H1 (cell line): ENCODE data around the gene HIVEP3. TPM values are rescaled to one million over a fixed set of nuclear protein-coding genes. Genes with fewer than 3 reads are reported as not detected.

Experiments used
- CTCF ChIA-PET: fragments of 300-600 bp; sonication (Branson Sonifier 250); formaldehyde crosslinking; loops from one replicate; lab custom pipeline; 2021; ENCODE audit not compliant: partially characterized antibody; lab: Charles Lee
- POLR2A ChIA-PET: fragments of 300-600 bp; sonication (Branson Sonifier 250); formaldehyde crosslinking; loops from one replicate; lab custom pipeline; 2021; ENCODE audit warnings: inconsistent platforms; ENCODE audit not compliant: partially characterized antibody; lab: Charles Lee
- DNase-seq, 2 experiments: peaks; one replicate each; pipeline versions ENCODE4 v3.0.0 to v3.0.0-alpha.2; 2010 to 2022; ENCODE audit warnings: low spot score in 2 of 2, low read depth in 1 of 2, mixed read lengths in 1 of 2
- FAIRE-seq: peaks from 2 replicates; lab custom pipeline; 2011; peaks lifted over from hg19 to GRCh38; lab: Jason Lieb, UNC
- H2AFZ ChIP-seq: 2 replicates; pipeline ENCODE4 v1.8.1; 2012; ENCODE audit warnings: low read length, inconsistent platforms
- H2AK5ac ChIP-seq: 2 replicates; pipeline ENCODE4 v1.6.1; 2013; ENCODE audit warnings: low read depth, low read length
- H2BK120ac ChIP-seq: replicated peaks from 2 replicates; pipeline ENCODE3; 2013; ENCODE audit warnings: low read depth, low read length, inconsistent platforms
- H2BK12ac ChIP-seq: 2 replicates; pipeline ENCODE4 v1.6.1; 2013; ENCODE audit warnings: low read depth, low read length
- H2BK15ac ChIP-seq: 2 replicates; pipeline ENCODE4 v1.6.1; 2013; ENCODE audit warnings: low read length
- H2BK20ac ChIP-seq: 2 replicates; pipeline ENCODE4 v1.6.1; 2013; ENCODE audit warnings: low read length
- H2BK5ac ChIP-seq: 2 replicates; pipeline ENCODE4 v1.6.1; 2013; ENCODE audit warnings: low read depth, low read length
- H3K14ac ChIP-seq: 2 replicates; pipeline ENCODE4 v1.6.1; 2013; ENCODE audit warnings: inconsistent platforms; ENCODE audit not compliant: insufficient read length
- H3K18ac ChIP-seq: 2 replicates; pipeline ENCODE4 v1.6.1; 2013; ENCODE audit warnings: low read length; ENCODE audit errors: extremely low read depth
- H3K23ac ChIP-seq: 2 replicates; pipeline ENCODE4 v1.6.1; 2013; ENCODE audit warnings: inconsistent platforms; ENCODE audit not compliant: insufficient read length
- H3K23me2 ChIP-seq: 2 replicates; pipeline ENCODE4 v1.6.1; 2013; ENCODE audit warnings: low read depth, low read length
- H3K27ac ChIP-seq: 2 replicates; pipeline ENCODE4 v1.6.1; 2011; ENCODE audit warnings: low read depth, low read length, inconsistent platforms
- H3K27me3 ChIP-seq, 4 experiments: replicated peaks in 1 of 4; 1 replicate in 1 of 4; 2 replicates in 3 of 4; pipeline versions ENCODE4 v1.6.1 to v1.8.1; 2011 to 2013; ENCODE audit warnings: low read length in 3 of 4, mild to moderate bottlenecking in 3 of 4, inconsistent platforms in 2 of 4, mixed read lengths in 2 of 4, moderate library complexity in 1 of 4; ENCODE audit not compliant: control insufficient read depth in 3 of 4, insufficient read depth in 3 of 4; ENCODE audit errors: extremely low read depth in 1 of 4
- H3K36me3 ChIP-seq, 4 experiments: 2 replicates each; pipeline versions ENCODE4 v1.6.1 to v1.8.1; 2011 to 2013; ENCODE audit warnings: mild to moderate bottlenecking in 4 of 4, low read length in 3 of 4, moderate library complexity in 2 of 4, control low read depth in 1 of 4, inconsistent platforms in 1 of 4; ENCODE audit not compliant: insufficient read depth in 4 of 4, control insufficient read depth in 2 of 4
- H3K4ac ChIP-seq: replicated peaks from 2 replicates; pipeline ENCODE3; 2013; ENCODE audit warnings: low read length, low read depth, mixed read lengths, inconsistent platforms; ENCODE audit not compliant: insufficient read length
- H3K4me1 ChIP-seq, 4 experiments: replicated peaks in 1 of 4; 1 replicate in 1 of 4; 2 replicates in 3 of 4; pipeline versions ENCODE4 v1.6.1 to v1.8.1; 2011 to 2013; ENCODE audit warnings: low read length in 3 of 4, inconsistent platforms in 2 of 4, mixed read lengths in 1 of 4; ENCODE audit not compliant: insufficient read depth in 4 of 4, control insufficient read depth in 3 of 4
- H3K4me2 ChIP-seq, 2 experiments: 2 replicates each; pipeline versions ENCODE4 v1.6.1 to v1.8.1; 2011 to 2013; ENCODE audit warnings: low read depth in 2 of 2, low read length in 2 of 2, control low read depth in 1 of 2, inconsistent platforms in 1 of 2, mild to moderate bottlenecking in 1 of 2; ENCODE audit not compliant: insufficient read depth in 1 of 2
- H3K4me3 ChIP-seq, 4 experiments: fragments of 200-600, 300-600 bp in 1 of 4; sonication (generic), shearing (Covaris generic), sonication (Bioruptor Twin) in 1 of 4; 2 replicates each; pipeline versions ENCODE4 v1.5.1 to v1.8.1; 2011 to 2016; ENCODE audit warnings: low read length in 4 of 4, low read depth in 3 of 4, control low read depth in 2 of 4, inconsistent platforms in 2 of 4, mild to moderate bottlenecking in 2 of 4, mixed read lengths in 1 of 4, moderate library complexity in 1 of 4; ENCODE audit not compliant: insufficient read depth in 2 of 4; ENCODE audit errors: extremely low read depth in 1 of 4
- H3K56ac ChIP-seq: replicated peaks from 2 replicates; pipeline ENCODE3; 2013; ENCODE audit warnings: low read depth, mild to moderate bottlenecking, mixed read lengths, low read length, inconsistent platforms; ENCODE audit not compliant: insufficient read length
- H3K79me1 ChIP-seq: 2 replicates; pipeline ENCODE4 v1.6.1; 2013; ENCODE audit warnings: low read depth, low read length, control low read depth
- H3K79me2 ChIP-seq, 2 experiments: 2 replicates each; pipeline versions ENCODE4 v1.6.1 to v1.8.1; 2012 to 2013; ENCODE audit warnings: low read length in 2 of 2, mild to moderate bottlenecking in 2 of 2, inconsistent platforms in 1 of 2; ENCODE audit not compliant: insufficient read depth in 2 of 2, control insufficient read depth in 1 of 2
- H3K9ac ChIP-seq, 4 experiments: replicated peaks in 1 of 4; 1 replicate in 1 of 4; 2 replicates in 3 of 4; pipeline versions ENCODE4 v1.6.1 to v1.8.1; 2011 to 2013; ENCODE audit warnings: low read depth in 3 of 4, low read length in 3 of 4, control low read depth in 2 of 4, mild to moderate bottlenecking in 2 of 4, moderate library complexity in 2 of 4, inconsistent platforms in 1 of 4; ENCODE audit errors: extremely low read depth in 1 of 4
- H3K9me3 ChIP-seq, 2 experiments: 2 replicates each; pipeline versions ENCODE4 v1.6.1 to v1.8.1; 2012 to 2013; ENCODE audit warnings: mild to moderate bottlenecking in 2 of 2, moderate library complexity in 2 of 2, control low read depth in 1 of 2, inconsistent platforms in 1 of 2, low read depth in 1 of 2, low read length in 1 of 2, mixed read lengths in 1 of 2; ENCODE audit not compliant: insufficient read depth in 2 of 2
- H4K20me1 ChIP-seq, 2 experiments: replicated peaks in 1 of 2; 2 replicates each; pipeline versions ENCODE3 to v1.8.1; 2011 to 2013; ENCODE audit warnings: inconsistent platforms in 2 of 2, low read length in 2 of 2, mild to moderate bottlenecking in 1 of 2; ENCODE audit not compliant: insufficient read depth in 2 of 2, control insufficient read depth in 1 of 2
- H4K5ac ChIP-seq: 2 replicates; pipeline ENCODE4 v1.6.1; 2013; ENCODE audit warnings: low read length, low read depth, mixed read lengths, inconsistent platforms; ENCODE audit not compliant: insufficient read length
- H4K8ac ChIP-seq: 2 replicates; pipeline ENCODE4 v1.8.0; 2013; ENCODE audit warnings: mild to moderate bottlenecking, moderate library complexity, low read length, inconsistent platforms; ENCODE audit not compliant: insufficient read depth; ENCODE audit errors: extremely low read depth
- H4K91ac ChIP-seq: replicated peaks from 2 replicates; pipeline ENCODE3; 2013; ENCODE audit warnings: low read length, mixed read lengths, inconsistent platforms; ENCODE audit not compliant: insufficient read length
- BCL11A ChIP-seq, 2 experiments: IDR thresholded peaks; one replicate each; pipeline ENCODE4 v1.6.1; 2011; ENCODE audit warnings: low read depth in 2 of 2, low read length in 2 of 2, mild to moderate bottlenecking in 2 of 2
- EP300 ChIP-seq, 2 experiments: IDR thresholded peaks; 1 replicate in 1 of 2; 2 replicates in 1 of 2; pipeline ENCODE4 v1.6.1; 2011 to 2012; ENCODE audit warnings: low read depth in 2 of 2, low read length in 2 of 2, mild to moderate bottlenecking in 2 of 2, borderline replicate concordance in 1 of 2, inconsistent platforms in 1 of 2, moderate library complexity in 1 of 2
- HDAC6 ChIP-seq: IDR thresholded peaks from one replicate; pipeline ENCODE4 v1.7.1; 2012; ENCODE audit warnings: low read depth, mild to moderate bottlenecking, inconsistent platforms, low read length, moderate library complexity
- JUN ChIP-seq: IDR thresholded peaks from 2 replicates; pipeline ENCODE4 v1.6.1; 2011; ENCODE audit warnings: low read depth, mild to moderate bottlenecking, improper control_type of control experiment, low read length
- KDM4A ChIP-seq: IDR thresholded peaks from one replicate; pipeline ENCODE4 v1.7.1; 2012; ENCODE audit warnings: low read depth, mild to moderate bottlenecking, moderate library complexity, low read length, inconsistent platforms; ENCODE audit not compliant: severe bottlenecking
- MAX ChIP-seq: IDR thresholded peaks from 2 replicates; pipeline ENCODE4 v1.6.1; 2012; ENCODE audit warnings: inconsistent platforms
- NANOG ChIP-seq: IDR thresholded peaks from 2 replicates; pipeline ENCODE4 v1.6.1; 2011; ENCODE audit warnings: low read length, low read depth, mild to moderate bottlenecking, inconsistent platforms; ENCODE audit not compliant: insufficient read depth, poor library complexity, severe bottlenecking
- NRF1 ChIP-seq: IDR thresholded peaks from 2 replicates; pipeline ENCODE4 v1.6.1; 2011; ENCODE audit warnings: mild to moderate bottlenecking, low read depth, low read length, improper control_type of control experiment
- PHF8 ChIP-seq: fragments of 200-600 bp; sonication (generic); conservative IDR thresholded peaks from 2 replicates; pipeline ENCODE4 v1.7.1; 2012; ENCODE audit warnings: low read depth, mild to moderate bottlenecking, inconsistent platforms, low read length, moderate library complexity
- SRF ChIP-seq: IDR thresholded peaks from 2 replicates; pipeline ENCODE4 v1.6.1; 2011; ENCODE audit warnings: mild to moderate bottlenecking, low read depth, low read length, moderate library complexity
- TAF7 ChIP-seq: optimal IDR thresholded peaks from 2 replicates; pipeline ENCODE3; 2011; ENCODE audit warnings: low read depth, mild to moderate bottlenecking, inconsistent platforms, low read length, moderate library complexity, borderline replicate concordance
- TEAD4 ChIP-seq: IDR thresholded peaks from 2 replicates; pipeline ENCODE4 v1.6.1; 2012; ENCODE audit warnings: low read depth, low read length, inconsistent platforms, mixed read lengths
- USF2 ChIP-seq: IDR thresholded peaks from 2 replicates; pipeline ENCODE4 v1.6.1; 2011; ENCODE audit warnings: low read length, improper control_type of control experiment
- WGBS, 2 experiments: shearing (Covaris generic) in 1 of 2; methylation state at CpG; one replicate each; pipeline versions ENCODE4 v1.1.6 to v1.1.7; 2013 to 2015; ENCODE audit warnings: low lambda C conversion rate in 2 of 2, mixed read lengths in 2 of 2, inconsistent platforms in 1 of 2, low coverage in 1 of 2, missing lambda C conversion rate in 1 of 2; ENCODE audit not compliant: insufficient replicate concordance in 2 of 2, insufficient coverage in 1 of 2, insufficient read length in 1 of 2; ENCODE audit errors: extremely low coverage in 1 of 2, missing lambda C conversion rate in 1 of 2; 5-methylcytosine and 5-hydroxymethylcytosine counted together
- polyA plus RNA-seq, 7 experiments: library from polyadenylated mRNA; depleted of rRNA in 3 of 7; stranded (reverse) in 5 of 7; unstranded in 2 of 7; fragments of >200 nt in 5 of 7; fragments of 200-250 nt in 2 of 7; gene quantifications; 1 replicate in 5 of 7; 2 replicates in 1 of 7; 4 replicates in 1 of 7; pipeline versions ENCODE4 v1.2.1 to v1.2.3, GENCODE V29; 2011 to 2013; ENCODE audit warnings: missing spikeins in 2 of 7, mixed read lengths in 2 of 7
- total RNA-seq: library from RNA; stranded (reverse); fragmentation: NEBNext Ultra II Directional; extraction: Animal tissue kit (Norgen Biotek cat#: 25700); gene quantifications from 2 replicates; pipeline ENCODE4 v1.2.1, GENCODE V29; 2021

Gene HIVEP3
- total and polyA plus RNA-seq, 2 of the 8 experiments (the other 6 are each of a cell fraction or from before 2014, with no cell fraction given): 0.24 to 0.69 TPM

GRCh38 chr1:41587791-41588190, 330.9 kb downstream of the HIVEP3 start:
- H3K79me2 ChIP-seq: no peaks in the 10 kb centered on the region
- POLR2A ChIA-PET: no interaction called here
- CTCF ChIA-PET: interaction anchor here (1.2 kb wide), 2 partner anchors 9 to 11 kb away, joined by 4 to 5 read pairs; no protein-coding TSS in a partner anchor
- no peaks in the 10 kb centered on the region for H3K4me1 ChIP-seq
- no peaks in the 10 kb centered on the region for H4K20me1 ChIP-seq
- no peak overlapping the region for H3K4me2 ChIP-seq
- no peaks in the 10 kb centered on the region; a peak in 1 of 7 replicates for H3K27me3 ChIP-seq
- 86% methylated on average over 7 of the region's 7 CpGs; no CpG with 5 or more reads in 1 of the 2 experiments for WGBS, 2 experiments
- no peak overlapping the region for H3K18ac ChIP-seq
- H2BK15ac ChIP-seq: no peak overlapping the region
- H2BK5ac ChIP-seq: no peak overlapping the region
- H3K14ac ChIP-seq: no peak overlapping the region
- no peak overlapping the region; the same call in 1 of the 2 replicates for H4K8ac ChIP-seq
- no peak overlapping the region for H3K9ac ChIP-seq
- no peak overlapping the region for H3K56ac ChIP-seq
- H2BK120ac ChIP-seq: no peak overlapping the region
- DNase-seq (no peak), FAIRE-seq (no peak)
- no peak overlapping the region for H3K4me3 ChIP-seq
- no peak overlapping the region for H4K5ac ChIP-seq
- no peak overlapping the region for H3K4ac ChIP-seq
- H2BK20ac ChIP-seq: no peak overlapping the region
- no peaks in the 10 kb centered on the region for H3K36me3 ChIP-seq
- H4K91ac ChIP-seq: no peak overlapping the region
- no peaks in the 10 kb centered on the region for H3K9me3 ChIP-seq
- H2BK12ac ChIP-seq: no peak overlapping the region
- H3K27ac ChIP-seq: no peak overlapping the region
- no peak overlapping the region for H2AK5ac ChIP-seq
- H3K79me1 ChIP-seq: no peaks in the 10 kb centered on the region
- H3K23ac ChIP-seq: no peak overlapping the region
- H2AFZ ChIP-seq: no peak overlapping the region
- H3K23me2 ChIP-seq: no peaks in the 10 kb centered on the region
- TF ChIP-seq TEAD4 (no peak), MAX (no peak), KDM4A (no peak), JUN (no peak), HDAC6 (no peak), PHF8 (no peak), BCL11A (IDR thresholded peaks at IDR 0.05; ENCODE audit: low read depth in 2 of 2, low read length in 2 of 2) (no peak), EP300 (IDR thresholded peaks at IDR 0.05; ENCODE audit: borderline replicate concordance in 1 of 2, low read depth in 2 of 2, low read length in 2 of 2) (no peak), TAF7 (no peak), SRF (no peak), NANOG (no peak), NRF1 (no peak), USF2 (no peak)
